ENCODE results near the gene CERS5.
A peak's percentile ranks its signal among the peaks of the same experiment; 100 is the strongest.

DNA sequence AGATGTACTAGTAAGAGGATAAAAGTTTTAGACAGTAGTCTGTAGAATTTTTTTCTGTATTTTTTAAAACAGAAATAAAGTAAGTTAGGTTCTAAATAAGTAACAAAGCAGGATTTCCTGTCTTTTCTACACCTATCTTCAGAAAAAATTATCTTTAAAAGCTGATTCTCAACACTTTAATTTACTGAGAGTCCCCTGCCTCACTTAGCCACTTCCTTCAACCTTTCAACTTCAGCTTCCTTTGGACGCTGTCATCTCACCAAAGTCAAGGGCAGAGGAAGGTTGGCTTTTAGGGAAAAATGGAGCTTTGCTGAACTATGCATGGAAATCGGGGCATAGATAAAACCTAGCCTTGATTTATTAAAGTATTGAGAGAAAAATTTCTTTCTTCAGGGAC is 44.9 kb upstream of the CERS5 start:
- no peak for TF ChIP-seq EZH2phosphoT487 (IDR thresholded peaks at IDR 0.05; ENCODE audit: borderline replicate concordance, low read depth, low read length)
- TF ChIP-seq, protein P1, sequence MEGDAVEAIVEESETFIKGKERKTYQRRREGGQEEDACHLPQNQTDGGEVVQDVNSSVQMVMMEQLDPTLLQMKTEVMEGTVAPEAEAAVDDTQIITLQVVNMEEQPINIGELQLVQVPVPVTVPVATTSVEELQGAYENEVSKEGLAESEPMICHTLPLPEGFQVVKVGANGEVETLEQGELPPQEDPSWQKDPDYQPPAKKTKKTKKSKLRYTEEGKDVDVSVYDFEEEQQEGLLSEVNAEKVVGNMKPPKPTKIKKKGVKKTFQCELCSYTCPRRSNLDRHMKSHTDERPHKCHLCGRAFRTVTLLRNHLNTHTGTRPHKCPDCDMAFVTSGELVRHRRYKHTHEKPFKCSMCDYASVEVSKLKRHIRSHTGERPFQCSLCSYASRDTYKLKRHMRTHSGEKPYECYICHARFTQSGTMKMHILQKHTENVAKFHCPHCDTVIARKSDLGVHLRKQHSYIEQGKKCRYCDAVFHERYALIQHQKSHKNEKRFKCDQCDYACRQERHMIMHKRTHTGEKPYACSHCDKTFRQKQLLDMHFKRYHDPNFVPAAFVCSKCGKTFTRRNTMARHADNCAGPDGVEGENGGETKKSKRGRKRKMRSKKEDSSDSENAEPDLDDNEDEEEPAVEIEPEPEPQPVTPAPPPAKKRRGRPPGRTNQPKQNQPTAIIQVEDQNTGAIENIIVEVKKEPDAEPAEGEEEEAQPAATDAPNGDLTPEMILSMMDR (conservative IDR thresholded peaks at IDR 0.05; ENCODE audit: low read length), result peak; percentile 10; the same call in 1 of the 2 replicates
